MCF 10A (cell line): ENCODE data around the gene HNRNPD. TPM values are rescaled to one million over a fixed set of nuclear protein-coding genes. Genes with fewer than 3 reads are reported as not detected.
"Not testable (repeated sequence)": the region's sequence is repeated elsewhere in the genome, so short reads cannot be mapped to it uniquely, and the experiment has no call there.

Experiments
- BruUV-seq: library from RNA; stranded (reverse); fragments of 400-500 nt; replicated peaks from 2 replicates; lab custom pipeline; 2021; lab: Mats Ljungman, UMichigan
- CTCF ChIA-PET: fragments of 300-600 bp; sonication (Branson Sonifier 250); formaldehyde crosslinking; extraction: SDS; loops from one replicate; lab custom pipeline; 2021; ENCODE audit warnings: antibody characterized with exemption, inconsistent platforms; lab: Yijun Ruan, JAX
- POLR2A ChIA-PET: fragments of 300-600, 350-650 bp; sonication (Branson Sonifier 250); formaldehyde crosslinking; extraction: SDS; loops from one replicate; lab custom pipeline; 2020; ENCODE audit warnings: antibody characterized with exemption, inconsistent platforms; lab: Yijun Ruan, JAX
- DNase-seq: peaks from one replicate; pipeline ENCODE4 v3.0.0-alpha.2; 2018; ENCODE audit not compliant: unreplicated experiment
- H3K27ac Mint-ChIP-seq: one replicate; pipeline ENCODE4 v1.8.0; 2022; ENCODE audit warnings: mild to moderate bottlenecking, low read depth, mixed read lengths; ENCODE audit not compliant: unreplicated experiment
- H3K27me3 Mint-ChIP-seq: one replicate; pipeline ENCODE4 v1.8.0; 2022; ENCODE audit warnings: mixed read lengths; ENCODE audit not compliant: insufficient read depth, unreplicated experiment
- H3K36me3 Mint-ChIP-seq: one replicate; pipeline ENCODE4 v1.8.0; 2022; ENCODE audit warnings: mild to moderate bottlenecking, moderate library complexity, mixed read lengths; ENCODE audit not compliant: insufficient read depth, unreplicated experiment
- H3K4me1 Mint-ChIP-seq: one replicate; pipeline ENCODE4 v1.8.0; 2022; ENCODE audit warnings: mixed read lengths; ENCODE audit not compliant: insufficient read depth, unreplicated experiment
- H3K4me3 Mint-ChIP-seq: one replicate; pipeline ENCODE4 v1.8.0; 2022; ENCODE audit warnings: mild to moderate bottlenecking, moderate library complexity, mixed read lengths; ENCODE audit not compliant: unreplicated experiment
- H3K9me3 Mint-ChIP-seq: one replicate; pipeline ENCODE4 v1.8.0; 2022; ENCODE audit warnings: mixed read lengths; ENCODE audit not compliant: unreplicated experiment
- CTCF ChIP-seq: fragments of 200-600 bp; IDR thresholded peaks from one replicate; pipeline ENCODE4 v1.8.0; 2022; ENCODE audit warnings: antibody characterized with exemption, mild to moderate bottlenecking; ENCODE audit not compliant: unreplicated experiment
- intact Hi-C: fragments of 100-400 bp; cut with micrococcal nuclease; formaldehyde crosslinking; loops from 2 replicates; pipeline ENCODE4 v1.14.1; 2022
- total RNA-seq: library from RNA; stranded (reverse); gene quantifications from 2 replicates; pipeline ENCODE4 v1.2.3, GENCODE V29; 2022

The HNRNPD gene
- total RNA-seq, 1 experiment from 2014 or later = 308 TPM

GRCh38 chr4:82419451-82419850, 45.7 kb upstream of the HNRNPD start:
- POLR2A ChIA-PET = interaction anchor here (0.6 to 2.9 kb wide), 7 partner anchors 9 to 542 kb away, joined by 3 to 24 read pairs (median 7); partner anchors contain the start of gene HNRNPD
- Mint-ChIP-seq H3K36me3 (peaks cover 25% of the 10 kb centered on the region), H3K27me3 (no peaks in the 10 kb centered on the region), H3K4me1 (peaks cover 7% of the 10 kb centered on the region), H3K9me3 (no peaks in the 10 kb centered on the region), H3K4me3 (no peak overlapping the region), H3K27ac (no peak overlapping the region)
- BruUV-seq = no TSS peak
- CTCF ChIA-PET = interaction anchor here (1.2 kb wide), 1 partner anchor 39 kb away, joined by 4 read pairs; no protein-coding TSS in a partner anchor
- no peak for TF ChIP-seq CTCF
- DNase-seq = no peak
- intact Hi-C loops = no loop called here

- POLR2A ChIA-PET = interaction anchor here (3.7 kb wide), 1 partner anchor 13 kb away, joined by 18 read pairs; the partner anchor contains the start of gene HNRNPDL
Measured at GRCh38 chr4:82415922-82416365, 42.2 kb upstream of the HNRNPD start.

GRCh38 chr4:82415061-82415460, 41.3 kb upstream of the HNRNPD start:
- ChIA-PET CTCF (interaction anchor here (0.6 to 1.2 kb wide), 3 partner anchors 13 to 14 kb away, joined by 3 to 5 read pairs (median 4); no protein-coding TSS in a partner anchor), POLR2A (interaction anchor here (0.6 to 3.7 kb wide), 4 partner anchors 14 to 41 kb away, joined by 3 to 18 read pairs (median 4); partner anchors contain the start of gene HNRNPDL)
- H3K36me3 Mint-ChIP-seq, intact Hi-C loops, H3K9me3 Mint-ChIP-seq, H3K4me1 Mint-ChIP-seq, BruUV-seq, DNase-seq, H3K4me3 Mint-ChIP-seq, H3K27me3 Mint-ChIP-seq, H3K27ac Mint-ChIP-seq: not testable (repeated sequence)

More at GRCh38 chr4:82415922-82416365, 42.2 kb upstream of the HNRNPD start:
- Mint-ChIP-seq H3K27ac (no peak overlapping the region), H3K27me3 (no peaks in the 10 kb centered on the region), H3K4me3 (no peak overlapping the region), H3K9me3 (no peaks in the 10 kb centered on the region), H3K4me1 (no peaks in the 10 kb centered on the region), H3K36me3 (no peaks in the 10 kb centered on the region)
- intact Hi-C loops = no loop called here
- no peak for DNase-seq
- TF ChIP-seq CTCF = no peak
- BruUV-seq = no TSS peak
- CTCF ChIA-PET = interaction anchor here (0.7 to 1.2 kb wide), 2 partner anchors 12 to 50 kb away, joined by 3 to 4 read pairs; no protein-coding TSS in a partner anchor

- Mint-ChIP-seq H3K4me1 (peaks cover 6% of the 10 kb centered on the region), H3K9me3 (no peaks in the 10 kb centered on the region), H3K36me3 (no peaks in the 10 kb centered on the region), H3K27ac (no peak overlapping the region), H3K27me3 (no peaks in the 10 kb centered on the region), H3K4me3 (no peak overlapping the region)
- CTCF ChIA-PET = no interaction called here
- BruUV-seq = no TSS peak
- TF ChIP-seq CTCF = no peak
- POLR2A ChIA-PET = interaction anchor here (0.9 kb wide), 1 partner anchor 24 kb away, joined by 4 read pairs; no protein-coding TSS in a partner anchor
- no peak for DNase-seq
- intact Hi-C loops = no loop called here
Measured at GRCh38 chr4:82403725-82404124, 29.9 kb upstream of the HNRNPD start.
